HG03139 (cell line): ENCODE data around the gene ACP2.
"Not testable (repeated sequence)": the region's sequence is repeated elsewhere in the genome, so short reads cannot be mapped to it uniquely, and the experiment has no call there.

Source experiments
- ATAC-seq: cut with Tn5 transposase; IDR thresholded peaks from one replicate; pipeline ENCODE4 v1.9.1; 2021; ENCODE audit not compliant: unreplicated experiment

ACP2 gene

DNA sequence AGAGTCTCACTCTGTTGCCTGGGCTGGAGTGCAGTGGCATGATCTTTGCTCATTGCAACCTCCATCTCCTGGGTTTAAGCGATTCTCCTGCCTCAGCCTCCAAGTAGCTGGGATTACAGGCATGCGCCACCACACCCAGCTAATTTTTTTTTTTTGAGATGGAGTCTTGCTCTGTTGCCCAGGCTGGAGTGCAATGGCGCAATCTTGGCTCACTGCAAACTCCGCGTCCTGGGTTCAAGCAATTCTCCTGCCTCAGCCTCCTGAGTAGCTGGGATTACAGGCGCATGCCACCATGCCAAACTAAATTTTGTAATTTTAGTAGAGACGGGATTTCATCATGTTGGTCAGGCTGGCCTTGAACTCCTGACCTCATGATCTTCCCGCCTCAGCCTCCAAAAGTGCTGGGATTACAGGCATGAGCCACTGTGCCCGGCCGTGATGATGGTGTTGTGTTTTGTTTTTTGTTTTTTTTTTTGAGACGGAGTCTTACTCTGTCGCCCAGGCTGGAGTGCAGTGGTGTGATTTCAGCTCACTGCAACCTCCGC lies 40.5 kb downstream of the ACP2 start:
- ATAC-seq: not testable (repeated sequence)

- no peak for ATAC-seq
Measured at GRCh38 chr11:47207459-47207858, 41.2 kb downstream of the ACP2 start.

DNA sequence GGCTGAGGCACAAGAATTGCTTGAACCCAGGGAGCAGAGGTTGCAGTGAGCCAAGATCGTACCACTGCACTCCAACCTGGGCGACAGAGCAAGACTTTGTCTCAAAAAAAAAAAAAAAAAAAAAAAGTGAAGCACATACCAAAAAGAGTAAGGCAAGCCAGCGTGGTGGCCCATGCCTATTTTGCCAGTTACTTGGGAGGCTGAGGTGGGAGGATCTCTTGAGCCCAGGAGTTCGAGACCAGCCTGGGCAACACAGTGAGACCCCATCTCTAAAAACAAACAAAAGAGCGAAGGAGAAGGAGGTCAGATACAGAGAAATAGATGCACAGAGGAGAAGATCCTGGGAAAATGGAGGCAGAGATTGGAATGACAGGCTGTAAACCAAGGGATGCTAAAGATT lies 42.0 kb downstream of the ACP2 start:
- not testable (repeated sequence) for ATAC-seq

GRCh38 chr11:47204637-47204989 lies 44.0 kb downstream of the ACP2 start:
- ATAC-seq: no peak

DNA sequence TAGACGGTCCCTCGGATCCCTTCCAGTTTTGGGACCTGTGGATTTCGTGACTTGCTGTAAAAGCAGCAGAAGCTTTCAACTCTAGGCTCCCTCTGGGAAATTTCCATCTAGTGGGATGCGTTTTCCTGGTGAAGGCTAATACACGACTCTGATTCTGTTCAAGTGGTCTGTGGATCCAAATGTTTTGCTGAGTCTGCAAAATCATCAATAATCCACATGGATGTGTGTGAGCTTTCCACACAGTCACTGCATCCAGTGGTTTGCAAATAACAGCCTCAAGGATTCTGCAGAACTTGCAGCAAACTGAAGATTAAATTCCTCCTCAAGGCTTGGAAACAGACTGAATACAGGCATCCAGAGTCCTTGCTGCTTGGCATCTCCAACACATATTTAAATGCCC lies 46.0 kb downstream of the ACP2 start:
- no peak for ATAC-seq

- no peak for ATAC-seq
Measured at GRCh38 chr11:47201015-47201414, 47.6 kb downstream of the ACP2 start.

- not testable (repeated sequence) for ATAC-seq
Measured at GRCh38 chr11:47198161-47198560, 50.5 kb downstream of the ACP2 start.

DNA sequence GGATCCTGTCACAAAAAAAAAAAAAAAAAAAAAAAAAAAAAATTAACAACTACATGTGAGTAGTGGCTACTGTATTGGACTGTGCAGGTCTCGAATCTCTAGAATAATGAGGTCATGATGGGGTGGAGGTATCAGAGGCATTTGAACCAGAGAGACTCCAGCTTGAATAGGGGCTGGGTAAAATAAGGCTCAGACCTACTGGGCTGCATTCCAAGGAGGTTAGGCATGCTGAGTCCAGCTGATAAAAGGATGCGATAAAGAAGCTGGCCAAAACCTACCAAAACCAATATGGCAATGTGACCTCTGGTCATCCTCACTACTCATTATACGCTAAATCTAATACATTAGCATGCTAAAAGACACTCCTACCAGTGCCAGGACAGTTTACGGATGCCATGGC lies 56.5 kb downstream of the ACP2 start:
- ATAC-seq: no peak

GRCh38 chr11:47191137-47191536 lies 57.5 kb downstream of the ACP2 start:
- not testable (repeated sequence) for ATAC-seq
